ENCODE results near the gene NRAP. TPM values are rescaled to one million over a fixed set of nuclear protein-coding genes. Genes with fewer than 3 reads are reported as not detected.

The NRAP gene
- total RNA-seq, 1 donor from 2014 or later: not detected

DNA sequence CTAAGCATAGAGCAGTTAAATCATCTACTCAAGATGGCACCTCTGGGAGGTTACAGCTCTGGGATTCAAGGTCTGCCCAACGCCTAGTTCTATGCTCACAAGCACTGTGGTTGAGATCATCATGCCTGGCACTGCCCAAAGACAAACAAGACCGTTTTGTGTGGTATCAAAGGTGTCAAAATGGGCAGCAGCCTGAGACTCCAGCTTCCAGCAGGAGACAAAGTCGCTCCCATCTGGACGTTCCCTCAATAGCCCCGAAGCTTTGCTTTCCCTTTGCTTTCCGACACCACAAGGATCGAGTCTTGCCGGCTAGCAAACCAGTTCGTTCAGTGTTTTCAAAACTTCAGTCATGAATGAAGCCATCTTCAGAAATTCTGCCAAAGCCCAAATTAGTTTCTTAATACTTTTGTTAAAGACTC is 105.9 kb downstream of the NRAP start:
- Mint-ChIP-seq H3K4me3 (ENCODE audit: low read depth) (peak overlapping the region; percentile 8), H3K27ac (no peak overlapping the region), H3K36me3 (ENCODE audit: insufficient read depth) (no peaks in the 10 kb centered on the region), H3K9me3 (ENCODE audit: low read depth) (no peaks in the 10 kb centered on the region), H3K27me3 (no peaks in the 10 kb centered on the region), H3K4me1 (ENCODE audit: low read depth) (peaks cover 60% of the 10 kb centered on the region)
- no peak for DNase-seq (ENCODE audit: low spot score, unreplicated experiment)
- TF ChIP-seq, protein P1, sequence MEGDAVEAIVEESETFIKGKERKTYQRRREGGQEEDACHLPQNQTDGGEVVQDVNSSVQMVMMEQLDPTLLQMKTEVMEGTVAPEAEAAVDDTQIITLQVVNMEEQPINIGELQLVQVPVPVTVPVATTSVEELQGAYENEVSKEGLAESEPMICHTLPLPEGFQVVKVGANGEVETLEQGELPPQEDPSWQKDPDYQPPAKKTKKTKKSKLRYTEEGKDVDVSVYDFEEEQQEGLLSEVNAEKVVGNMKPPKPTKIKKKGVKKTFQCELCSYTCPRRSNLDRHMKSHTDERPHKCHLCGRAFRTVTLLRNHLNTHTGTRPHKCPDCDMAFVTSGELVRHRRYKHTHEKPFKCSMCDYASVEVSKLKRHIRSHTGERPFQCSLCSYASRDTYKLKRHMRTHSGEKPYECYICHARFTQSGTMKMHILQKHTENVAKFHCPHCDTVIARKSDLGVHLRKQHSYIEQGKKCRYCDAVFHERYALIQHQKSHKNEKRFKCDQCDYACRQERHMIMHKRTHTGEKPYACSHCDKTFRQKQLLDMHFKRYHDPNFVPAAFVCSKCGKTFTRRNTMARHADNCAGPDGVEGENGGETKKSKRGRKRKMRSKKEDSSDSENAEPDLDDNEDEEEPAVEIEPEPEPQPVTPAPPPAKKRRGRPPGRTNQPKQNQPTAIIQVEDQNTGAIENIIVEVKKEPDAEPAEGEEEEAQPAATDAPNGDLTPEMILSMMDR (IDR thresholded peaks at IDR 0.05; ENCODE audit: unreplicated experiment): no peak

DNA sequence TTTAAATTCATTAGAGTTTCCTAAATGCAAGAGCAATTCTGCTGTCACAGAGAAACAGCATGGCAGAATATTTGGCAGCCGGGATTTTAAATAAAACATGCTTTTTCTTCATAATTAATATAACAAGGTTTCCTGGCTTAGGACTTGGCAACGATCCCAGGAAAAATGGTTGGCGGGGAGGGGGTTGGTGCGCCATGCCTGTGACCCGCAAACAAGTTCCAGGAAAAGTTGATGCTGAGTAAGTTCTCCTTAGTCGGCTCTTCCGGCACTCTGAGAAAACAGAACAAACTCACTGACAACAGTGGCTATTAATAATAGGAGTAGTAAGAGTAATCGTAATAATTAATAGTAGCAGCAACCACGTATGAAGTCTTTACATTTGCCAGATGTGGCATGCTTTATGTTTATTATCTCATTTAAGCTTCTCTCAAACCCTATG is 106.4 kb downstream of the NRAP start:
- Mint-ChIP-seq H3K27ac (no peak overlapping the region), H3K9me3 (ENCODE audit: low read depth) (no peaks in the 10 kb centered on the region), H3K4me3 (ENCODE audit: low read depth) (peak overlapping the region; percentile 8), H3K4me1 (ENCODE audit: low read depth) (peaks cover 60% of the 10 kb centered on the region), H3K27me3 (no peaks in the 10 kb centered on the region), H3K36me3 (ENCODE audit: insufficient read depth) (no peaks in the 10 kb centered on the region)
- TF ChIP-seq, protein P1 (IDR thresholded peaks at IDR 0.05; ENCODE audit: unreplicated experiment): no peak
- no peak for DNase-seq (ENCODE audit: low spot score, unreplicated experiment)

DNA sequence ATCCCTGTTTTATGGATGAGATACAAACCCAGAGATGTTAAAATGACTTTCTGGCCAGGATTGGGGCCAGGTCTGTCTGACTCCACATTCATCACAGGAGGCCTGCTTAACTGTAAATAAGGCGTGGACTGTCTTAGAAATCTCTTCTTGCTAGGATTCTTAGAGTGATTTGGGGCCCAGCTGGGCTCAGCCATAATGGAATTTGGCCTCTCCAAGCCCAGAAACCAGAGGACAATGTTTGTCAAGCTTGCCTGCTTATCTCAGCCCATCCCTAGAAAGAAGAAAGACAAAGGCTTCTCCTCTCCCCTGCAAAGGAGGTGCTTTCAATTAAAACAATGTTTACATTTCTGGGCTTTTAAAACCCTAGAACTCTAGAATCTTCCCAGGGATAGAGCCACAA is 108.1 kb downstream of the NRAP start:
- no peak for DNase-seq (ENCODE audit: low spot score, unreplicated experiment)
- Mint-ChIP-seq H3K4me1 (ENCODE audit: low read depth) (peaks cover 69% of the 10 kb centered on the region), H3K27ac (peak overlapping the region; percentile 87), H3K36me3 (ENCODE audit: insufficient read depth) (no peaks in the 10 kb centered on the region), H3K9me3 (ENCODE audit: low read depth) (no peaks in the 10 kb centered on the region), H3K4me3 (ENCODE audit: low read depth) (peak overlapping the region; percentile 83), H3K27me3 (no peaks in the 10 kb centered on the region)
- TF ChIP-seq, protein P1 (IDR thresholded peaks at IDR 0.05; ENCODE audit: unreplicated experiment): no peak

DNA sequence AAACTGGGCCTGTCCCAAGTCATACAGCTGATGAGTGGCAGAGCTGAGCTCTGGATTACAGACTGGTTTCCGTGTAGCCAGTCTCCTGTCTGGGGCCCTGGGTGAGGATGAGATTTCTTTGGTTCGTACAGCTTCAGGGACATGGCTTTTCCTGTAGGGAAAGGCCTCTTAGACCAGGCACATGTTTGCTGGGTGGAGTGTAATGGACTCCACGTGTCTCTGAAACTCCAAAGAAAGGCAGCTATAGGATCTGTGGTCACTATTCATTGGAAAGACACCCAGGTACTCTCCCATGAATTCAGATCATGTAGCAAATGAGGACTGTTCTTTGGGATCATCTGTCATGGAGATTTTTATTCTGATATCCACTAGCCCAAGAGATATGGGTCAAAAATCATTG is 108.6 kb downstream of the NRAP start:
- H3K27ac Mint-ChIP-seq: peak overlapping the region; percentile 87
- H3K27me3 Mint-ChIP-seq: no peaks in the 10 kb centered on the region

DNA sequence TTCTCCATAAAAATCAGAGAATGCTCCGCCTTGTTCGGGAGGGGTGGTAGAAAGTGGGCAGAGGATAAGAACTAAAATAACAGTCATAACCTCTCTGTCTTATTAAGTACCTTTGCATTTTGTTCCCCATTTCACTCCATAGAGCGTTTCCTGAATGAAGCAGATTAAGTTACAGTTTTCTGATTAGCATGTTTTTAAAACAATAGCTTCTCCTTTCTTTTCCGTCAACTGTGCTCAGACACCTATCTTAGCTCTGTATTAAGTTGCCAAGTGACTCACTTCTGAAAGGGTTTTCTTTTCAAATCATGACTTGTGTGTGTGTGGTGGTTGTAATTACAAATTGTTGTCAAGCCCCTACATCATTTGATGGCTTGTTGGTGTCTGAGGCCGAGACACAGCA is 109.6 kb downstream of the NRAP start:
- H3K36me3 Mint-ChIP-seq (ENCODE audit: insufficient read depth): no peaks in the 10 kb centered on the region
- peaks cover 79% of the 10 kb centered on the region for H3K4me1 Mint-ChIP-seq (ENCODE audit: low read depth)
- DNase-seq (ENCODE audit: low spot score, unreplicated experiment): no peak
- H3K4me3 Mint-ChIP-seq (ENCODE audit: low read depth): peak overlapping the region; percentile 83
- H3K27ac Mint-ChIP-seq: peak overlapping the region; percentile 85
- H3K27me3 Mint-ChIP-seq: no peaks in the 10 kb centered on the region
- TF ChIP-seq, protein P1 (IDR thresholded peaks at IDR 0.05; ENCODE audit: unreplicated experiment): no peak
- no peaks in the 10 kb centered on the region for H3K9me3 Mint-ChIP-seq (ENCODE audit: low read depth)

More for the DNA sequence above, 108.6 kb downstream of the NRAP start:
- TF ChIP-seq, protein P1 (IDR thresholded peaks at IDR 0.05; ENCODE audit: unreplicated experiment): no peak
- H3K9me3 Mint-ChIP-seq (ENCODE audit: low read depth): no peaks in the 10 kb centered on the region
- peak overlapping the region; percentile 83 for H3K4me3 Mint-ChIP-seq (ENCODE audit: low read depth)
- H3K36me3 Mint-ChIP-seq (ENCODE audit: insufficient read depth): no peaks in the 10 kb centered on the region
- DNase-seq (ENCODE audit: low spot score, unreplicated experiment): no peak
- H3K4me1 Mint-ChIP-seq (ENCODE audit: low read depth): peaks cover 74% of the 10 kb centered on the region

Data from progenitor cell of endocrine pancreas (in vitro differentiated cells).